Neuronal stem cell (in vitro differentiated cells): Measurements from ENCODE around the gene RPS16.

Experiments
- DNase-seq: peaks from one replicate; pipeline ENCODE4 v3.0.0-alpha.2; 2013; ENCODE audit warnings: low spot score
- H2AFZ ChIP-seq: one replicate; pipeline ENCODE4 v1.6.1; 2013; ENCODE audit warnings: mild to moderate bottlenecking, low read length, inconsistent platforms
- H2AK5ac ChIP-seq: 2 replicates; pipeline ENCODE4 v1.6.1; 2013; ENCODE audit warnings: low read depth, mild to moderate bottlenecking, inconsistent platforms, low read length, moderate library complexity, mixed read lengths
- H2BK120ac ChIP-seq: 2 replicates; pipeline ENCODE4 v1.6.1; 2013; ENCODE audit warnings: low read depth, mild to moderate bottlenecking, inconsistent platforms, low read length, moderate library complexity, mixed read lengths
- H2BK12ac ChIP-seq: one replicate; pipeline ENCODE4 v1.6.1; 2013; ENCODE audit warnings: low read length, inconsistent platforms
- H2BK15ac ChIP-seq: 2 replicates; pipeline ENCODE4 v1.6.1; 2013; ENCODE audit warnings: mild to moderate bottlenecking, low read length, inconsistent platforms, mixed read lengths
- H2BK5ac ChIP-seq: one replicate; pipeline ENCODE4 v1.6.1; 2013; ENCODE audit warnings: inconsistent platforms, mild to moderate bottlenecking, low read length, moderate library complexity
- H3K14ac ChIP-seq: one replicate; pipeline ENCODE4 v1.6.1; 2013; ENCODE audit warnings: low read length, inconsistent platforms
- H3K18ac ChIP-seq: 2 replicates; pipeline ENCODE4 v1.6.1; 2013; ENCODE audit warnings: low read length, inconsistent platforms
- H3K23ac ChIP-seq: 2 replicates; pipeline ENCODE4 v1.6.1; 2013; ENCODE audit warnings: low read depth, mild to moderate bottlenecking, mixed read lengths, low read length, inconsistent platforms; ENCODE audit not compliant: poor library complexity
- H3K27ac ChIP-seq: replicated peaks from 3 replicates; pipeline ENCODE4 v1.5.1; 2013; ENCODE audit warnings: low read length, inconsistent platforms
- H3K27me3 ChIP-seq, 3 experiments: 2 replicates each; pipeline ENCODE4 v1.6.1; 2013; ENCODE audit warnings: low read length in 3 of 3, mild to moderate bottlenecking in 2 of 3, inconsistent platforms in 1 of 3, low read depth in 1 of 3, mixed read lengths in 1 of 3, moderate library complexity in 1 of 3; ENCODE audit not compliant: control insufficient read depth in 3 of 3, insufficient read depth in 3 of 3
- H3K36me3 ChIP-seq, 2 donors: replicated peaks in 1 of 2; 2 replicates each; pipeline ENCODE4 v1.6.1; 2013; ENCODE audit warnings: low read length in 2 of 2; ENCODE audit not compliant: control insufficient read depth in 2 of 2, insufficient read depth in 2 of 2
- H3K4ac ChIP-seq: 2 replicates; pipeline ENCODE4 v1.6.1; 2013; ENCODE audit warnings: inconsistent platforms, mild to moderate bottlenecking, low read length, moderate library complexity
- H3K4me1 ChIP-seq, 2 donors: 1 replicate in 1 of 2; 2 replicates in 1 of 2; pipeline ENCODE4 v1.6.1; 2013; ENCODE audit warnings: low read length in 2 of 2, low read depth in 1 of 2; ENCODE audit not compliant: control insufficient read depth in 2 of 2, insufficient read depth in 1 of 2
- H3K4me2 ChIP-seq: one replicate; pipeline ENCODE4 v1.6.1; 2013; ENCODE audit warnings: mild to moderate bottlenecking, low read length, inconsistent platforms; ENCODE audit not compliant: insufficient read depth, poor library complexity, severe bottlenecking
- H3K4me3 ChIP-seq, 2 donors: 2 replicates each; pipeline ENCODE4 v1.5.1; 2013; ENCODE audit warnings: low read length in 2 of 2, mild to moderate bottlenecking in 2 of 2, inconsistent platforms in 1 of 2, moderate library complexity in 1 of 2
- H3K79me1 ChIP-seq: one replicate; pipeline ENCODE4 v1.6.1; 2013; ENCODE audit warnings: low read depth, mild to moderate bottlenecking, inconsistent platforms, low read length, moderate library complexity
- H3K9ac ChIP-seq: one replicate; pipeline ENCODE4 v1.6.1; 2013; ENCODE audit warnings: mild to moderate bottlenecking, low read depth, low read length, inconsistent platforms; ENCODE audit not compliant: poor library complexity
- H3K9me3 ChIP-seq, 2 donors: replicated peaks in 1 of 2; 2 replicates each; pipeline versions ENCODE3 to v1.6.1; 2013; ENCODE audit warnings: low read length in 2 of 2, mild to moderate bottlenecking in 2 of 2, inconsistent platforms in 1 of 2, low read depth in 1 of 2, mixed read lengths in 1 of 2, moderate library complexity in 1 of 2; ENCODE audit not compliant: control insufficient read depth in 2 of 2, insufficient read depth in 1 of 2
- H4K8ac ChIP-seq: one replicate; pipeline ENCODE4 v1.6.1; 2013; ENCODE audit warnings: low read depth, mild to moderate bottlenecking, inconsistent platforms, low read length, moderate library complexity
- H4K91ac ChIP-seq: one replicate; pipeline ENCODE4 v1.6.1; 2013; ENCODE audit warnings: low read length, low read depth, mild to moderate bottlenecking, inconsistent platforms; ENCODE audit not compliant: poor library complexity
- WGBS, 2 donors: extraction: QIAGEN DNeasy Blood & Tissue Kit; methylation state at CpG; one replicate each; pipeline ENCODE4 v1.1.7; 2013; ENCODE audit warnings: missing lambda C conversion rate in 2 of 2, mixed read lengths in 1 of 2; ENCODE audit not compliant: insufficient read length in 2 of 2, insufficient replicate concordance in 1 of 2; ENCODE audit errors: extremely low coverage in 2 of 2; 5-methylcytosine and 5-hydroxymethylcytosine counted together

Gene RPS16

DNA sequence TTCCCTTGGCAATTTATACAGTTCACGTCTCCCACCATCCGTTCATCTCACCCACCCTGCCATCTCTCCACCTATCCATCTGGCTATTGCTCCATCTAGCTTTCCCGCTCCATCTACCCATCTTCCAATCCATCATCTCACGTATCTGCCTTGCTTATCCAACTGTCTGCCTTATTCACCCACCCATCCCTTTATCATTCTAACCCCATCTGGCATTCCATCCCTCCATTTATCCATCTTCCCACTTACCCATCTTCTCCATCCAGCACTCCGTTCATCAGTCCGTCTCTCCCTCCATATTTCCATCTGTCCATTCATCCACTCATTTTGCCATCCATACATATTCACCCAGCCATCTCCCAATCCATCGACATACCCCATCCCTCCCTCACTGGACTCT lies 10.0 kb downstream of the RPS16 start:
- H2BK15ac ChIP-seq: no peak overlapping the region
- no peaks in the 10 kb centered on the region for H3K9me3 ChIP-seq
- no peak overlapping the region for H3K4me3 ChIP-seq
- H3K23ac ChIP-seq: no peak overlapping the region
- no peak for DNase-seq
- H3K14ac ChIP-seq: no peak overlapping the region
- H3K4ac ChIP-seq: no peak overlapping the region
- H3K36me3 ChIP-seq: peaks cover 39 to 57% of the 10 kb centered on the region in 2 donors
- H2AK5ac ChIP-seq: no peak overlapping the region
- no peak overlapping the region for H4K8ac ChIP-seq
- WGBS, 2 donors: 100% methylated on average over 2 to 4 of the region's 7 CpGs
- no peak overlapping the region for H3K4me2 ChIP-seq
- no peak overlapping the region for H2BK5ac ChIP-seq
- no peak overlapping the region for H2BK12ac ChIP-seq
- no peak overlapping the region for H3K18ac ChIP-seq
- H4K91ac ChIP-seq: no peak overlapping the region
- H3K9ac ChIP-seq: no peak overlapping the region
- H2BK120ac ChIP-seq: no peak overlapping the region
- peak overlapping the region; percentile 35 for H3K27ac ChIP-seq
- H3K27me3 ChIP-seq: no peaks in the 10 kb centered on the region
- H3K79me1 ChIP-seq: peaks cover 2% of the 10 kb centered on the region
- H2AFZ ChIP-seq: no peak overlapping the region
- peaks cover 18 to 19% of the 10 kb centered on the region in 2 donors for H3K4me1 ChIP-seq

DNA sequence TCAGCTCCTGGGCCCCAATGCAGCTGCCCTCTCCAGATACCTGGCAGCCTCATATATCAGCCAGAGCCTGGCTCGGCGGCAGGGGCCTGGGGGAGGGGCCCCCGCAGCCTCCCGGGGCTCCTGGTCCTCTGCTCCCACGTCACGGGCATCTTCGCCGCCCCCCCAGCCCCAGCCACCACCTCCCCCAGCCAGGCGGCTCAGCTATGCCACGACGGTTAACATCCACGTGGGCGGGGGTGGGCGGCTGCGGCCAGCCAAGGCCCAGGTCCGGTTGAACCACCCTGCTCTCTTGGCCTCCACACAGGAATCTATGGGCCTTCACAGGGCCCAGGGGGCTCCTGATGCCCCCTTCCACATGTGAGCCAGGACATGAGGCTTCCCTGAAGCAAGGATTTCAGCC lies 10.8 kb downstream of the RPS16 start:
- H3K4ac ChIP-seq: no peak overlapping the region
- H3K36me3 ChIP-seq: peaks cover 47 to 65% of the 10 kb centered on the region in 2 donors
- no peak overlapping the region for H4K91ac ChIP-seq
- no peaks in the 10 kb centered on the region for H3K9me3 ChIP-seq
- H3K4me3 ChIP-seq: no peak overlapping the region
- peak overlapping the region; percentile 9 for H3K23ac ChIP-seq
- no peak overlapping the region for H3K18ac ChIP-seq
- no peak overlapping the region for H2BK5ac ChIP-seq
- no peak overlapping the region for H3K4me2 ChIP-seq
- no peak overlapping the region for H3K14ac ChIP-seq
- no peak overlapping the region for H2BK15ac ChIP-seq
- no peak overlapping the region for H2AFZ ChIP-seq
- peaks cover 18 to 19% of the 10 kb centered on the region in 2 donors for H3K4me1 ChIP-seq
- H3K79me1 ChIP-seq: peaks cover 2% of the 10 kb centered on the region
- H3K27me3 ChIP-seq: no peaks in the 10 kb centered on the region
- no peak overlapping the region for H4K8ac ChIP-seq
- no peak for DNase-seq
- H2BK12ac ChIP-seq: no peak overlapping the region
- H3K9ac ChIP-seq: no peak overlapping the region
- whole genome bisulfite sequencing, 2 donors: no CpG with 5 or more reads among the region's 16 CpGs
- H3K27ac ChIP-seq: no peak overlapping the region
- no peak overlapping the region for H2BK120ac ChIP-seq
- no peak overlapping the region for H2AK5ac ChIP-seq

DNA sequence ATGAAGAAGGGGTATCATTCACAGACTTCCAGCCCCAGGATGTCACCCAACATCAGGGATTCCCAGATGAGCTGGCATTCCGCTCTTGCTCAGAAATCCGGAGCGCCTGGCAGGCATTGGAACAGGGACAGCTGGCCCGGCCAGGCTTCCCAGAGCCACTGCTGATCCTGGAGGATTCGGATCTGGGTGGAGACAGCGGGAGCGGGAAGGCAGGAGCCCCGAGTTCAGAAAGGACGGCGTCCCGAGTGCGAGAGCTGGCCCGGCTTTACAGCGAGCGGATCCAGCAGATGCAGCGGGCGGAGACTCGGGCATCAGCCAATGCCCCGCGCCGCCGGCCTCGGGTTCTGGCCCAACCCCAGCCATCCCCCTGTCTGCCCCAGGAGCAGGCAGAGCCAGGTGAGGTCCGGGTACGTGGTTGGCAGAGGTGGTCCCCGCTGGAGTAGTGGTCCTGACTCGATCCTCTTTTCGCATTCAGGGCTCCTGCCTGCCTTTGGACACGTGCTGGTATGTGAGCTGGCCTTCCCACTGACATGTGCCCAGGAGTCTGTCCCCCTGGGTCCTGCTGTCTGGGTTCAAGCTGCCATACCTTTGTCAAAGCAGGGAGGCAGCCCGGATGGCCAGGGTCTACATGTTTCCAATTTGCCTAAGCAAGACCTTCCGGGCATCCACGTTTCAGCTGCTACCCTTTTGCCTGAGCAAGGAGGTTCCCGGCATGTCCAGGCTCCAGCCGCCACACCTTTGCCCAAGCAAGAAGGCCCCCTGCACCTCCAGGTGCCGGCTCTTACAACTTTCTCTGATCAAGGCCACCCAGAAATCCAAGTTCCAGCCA lies 12.3 kb downstream of the RPS16 start:
- DNase-seq: no peak
- H3K4ac ChIP-seq: no peak overlapping the region
- no peaks in the 10 kb centered on the region for H3K27me3 ChIP-seq
- H2AK5ac ChIP-seq: no peak overlapping the region
- no peak overlapping the region for H2BK120ac ChIP-seq
- no peak overlapping the region for H3K9ac ChIP-seq
- H3K79me1 ChIP-seq: peaks cover 2% of the 10 kb centered on the region
- H3K36me3 ChIP-seq: peaks cover 54 to 78% of the 10 kb centered on the region in 2 donors
- no CpG with 5 or more reads among the region's 35 CpGs for WGBS, 2 donors
- H4K8ac ChIP-seq: no peak overlapping the region
- H2BK5ac ChIP-seq: no peak overlapping the region
- H3K9me3 ChIP-seq: no peaks in the 10 kb centered on the region
- peaks cover 12 to 15% of the 10 kb centered on the region in 2 donors for H3K4me1 ChIP-seq
- no peak overlapping the region for H2BK15ac ChIP-seq
- no peak overlapping the region for H3K23ac ChIP-seq
- H3K4me3 ChIP-seq: no peak overlapping the region
- H3K4me2 ChIP-seq: no peak overlapping the region
- no peak overlapping the region for H3K14ac ChIP-seq
- no peak overlapping the region for H2AFZ ChIP-seq
- no peak overlapping the region for H3K18ac ChIP-seq
- no peak overlapping the region for H3K27ac ChIP-seq
- no peak overlapping the region for H2BK12ac ChIP-seq
- no peak overlapping the region for H4K91ac ChIP-seq

DNA sequence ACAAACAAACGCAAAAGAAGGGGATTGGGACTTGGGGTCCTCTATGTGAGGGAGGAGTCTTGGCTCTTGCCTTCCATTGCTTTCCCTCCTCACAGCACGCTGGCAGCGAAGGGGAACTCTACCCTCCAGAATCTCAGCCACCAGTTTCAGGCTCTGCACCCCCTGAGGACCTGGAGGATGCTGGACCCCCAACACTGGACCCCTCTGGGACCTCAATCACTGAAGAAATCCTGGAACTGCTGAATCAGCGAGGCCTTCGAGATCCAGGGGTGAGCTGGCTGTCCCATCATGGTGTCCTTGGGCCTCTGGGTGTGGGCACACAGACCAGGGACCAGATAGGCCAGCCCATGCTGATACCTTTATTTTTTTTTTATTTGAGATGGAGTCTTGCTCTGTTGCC lies 13.7 kb downstream of the RPS16 start:
- Histone ChIP-seq H3K9ac (no peak overlapping the region), H2AK5ac (no peak overlapping the region), H3K23ac (no peak overlapping the region)

More for the DNA sequence above, 13.7 kb downstream of the RPS16 start:
- no peak overlapping the region for H2BK5ac ChIP-seq
- peaks cover 7 to 9% of the 10 kb centered on the region in 2 donors for H3K4me1 ChIP-seq
- H3K27me3 ChIP-seq: no peaks in the 10 kb centered on the region
- no peak overlapping the region for H2BK15ac ChIP-seq
- peaks cover 4% of the 10 kb centered on the region for H3K79me1 ChIP-seq
- WGBS, 2 donors: no CpG with 5 or more reads among the region's 5 CpGs
- DNase-seq: no peak
- H3K4me3 ChIP-seq: no peak overlapping the region
- H2AFZ ChIP-seq: no peak overlapping the region
- no peak overlapping the region for H4K91ac ChIP-seq
- H3K14ac ChIP-seq: no peak overlapping the region
- peaks cover 63 to 93% of the 10 kb centered on the region in 2 donors for H3K36me3 ChIP-seq
- no peak overlapping the region for H4K8ac ChIP-seq
- no peak overlapping the region for H3K4ac ChIP-seq
- H3K9me3 ChIP-seq: no peaks in the 10 kb centered on the region
- no peak overlapping the region for H3K27ac ChIP-seq
- no peak overlapping the region for H3K18ac ChIP-seq
- H2BK120ac ChIP-seq: no peak overlapping the region
- no peak overlapping the region for H2BK12ac ChIP-seq
- no peak overlapping the region for H3K4me2 ChIP-seq
